HG03442 (cell line): Measurements from ENCODE around the gene NTN3.
"Not testable (repeated sequence)": the region's sequence is repeated elsewhere in the genome, so short reads cannot be mapped to it uniquely, and the experiment has no call there.

ENCODE experiments used
- ATAC-seq: cut with Tn5 transposase; IDR thresholded peaks from one replicate; pipeline ENCODE4 v1.9.1; 2021; ENCODE audit warnings: mild to moderate bottlenecking, moderate library complexity; ENCODE audit not compliant: unreplicated experiment

NTN3 gene

GRCh38 chr16:2439598-2439997 lies 31.5 kb upstream of the NTN3 start:
- ATAC-seq = no peak

GRCh38 chr16:2441143-2441804 lies 29.8 kb upstream of the NTN3 start:
- ATAC-seq = not testable (repeated sequence)

- no peak for ATAC-seq
Observed at GRCh38 chr16:2443555-2443954, 27.5 kb upstream of the NTN3 start.

GRCh38 chr16:2447920-2448583 lies 23.0 kb upstream of the NTN3 start:
- ATAC-seq = no peak

- ATAC-seq = no peak
Observed at GRCh38 chr16:2449118-2449517, 22.0 kb upstream of the NTN3 start.

- no peak for ATAC-seq
Observed at GRCh38 chr16:2450535-2450934, 20.6 kb upstream of the NTN3 start.

- ATAC-seq = no peak
Observed at GRCh38 chr16:2450975-2451381, 20.1 kb upstream of the NTN3 start.

GRCh38 chr16:2451851-2452320 lies 19.2 kb upstream of the NTN3 start:
- ATAC-seq = no peak

GRCh38 chr16:2452650-2453049 lies 18.4 kb upstream of the NTN3 start:
- no peak for ATAC-seq

- no peak for ATAC-seq
Observed at GRCh38 chr16:2455081-2455845, 15.8 kb upstream of the NTN3 start.

GRCh38 chr16:2456551-2457153 lies 14.4 kb upstream of the NTN3 start:
- no peak for ATAC-seq

GRCh38 chr16:2457267-2457666 lies 13.8 kb upstream of the NTN3 start:
- ATAC-seq = no peak

- no peak for ATAC-seq
Observed at GRCh38 chr16:2457946-2458345, 13.2 kb upstream of the NTN3 start.

GRCh38 chr16:2458887-2459646 lies 12.0 kb upstream of the NTN3 start:
- ATAC-seq = no peak

GRCh38 chr16:2459647-2460390 lies 11.3 kb upstream of the NTN3 start, which contains the start of gene TEDC2:
TEDC2 (plus strand) TSS chr16:2460109; CDS start chr16:2460145, 36 bp downstream.
- peak; percentile 81 for ATAC-seq

- no peak for ATAC-seq
Observed at GRCh38 chr16:2460391-2460713, 10.7 kb upstream of the NTN3 start.

- ATAC-seq = no peak
Observed at GRCh38 chr16:2460916-2461315, 10.2 kb upstream of the NTN3 start.

- ATAC-seq = no peak
Observed at GRCh38 chr16:2462031-2462866, 8.8 kb upstream of the NTN3 start.

GRCh38 chr16:2464333-2464732 lies 6.8 kb upstream of the NTN3 start:
- ATAC-seq = no peak
